AG09309 (cell line): ENCODE data around the gene DMBT1.

ENCODE experiments used
- DNase-seq: peaks from one replicate; pipeline ENCODE4 v3.0.0-alpha.2; 2010; ENCODE audit warnings: low read depth
- H3K4me3 ChIP-seq: 2 replicates; pipeline ENCODE4 v1.5.1; 2011; ENCODE audit warnings: mild to moderate bottlenecking, low read depth, low read length, moderate library complexity; ENCODE audit not compliant: control insufficient read depth
- TF ChIP-seq, protein P1 (sequence below): IDR thresholded peaks from 2 replicates; pipeline ENCODE4 v1.5.1; 2011; ENCODE audit warnings: mild to moderate bottlenecking, low read depth, low read length, inconsistent platforms; ENCODE audit not compliant: insufficient read depth, control insufficient read depth; ENCODE audit errors: missing control alignments

The DMBT1 gene

DNA sequence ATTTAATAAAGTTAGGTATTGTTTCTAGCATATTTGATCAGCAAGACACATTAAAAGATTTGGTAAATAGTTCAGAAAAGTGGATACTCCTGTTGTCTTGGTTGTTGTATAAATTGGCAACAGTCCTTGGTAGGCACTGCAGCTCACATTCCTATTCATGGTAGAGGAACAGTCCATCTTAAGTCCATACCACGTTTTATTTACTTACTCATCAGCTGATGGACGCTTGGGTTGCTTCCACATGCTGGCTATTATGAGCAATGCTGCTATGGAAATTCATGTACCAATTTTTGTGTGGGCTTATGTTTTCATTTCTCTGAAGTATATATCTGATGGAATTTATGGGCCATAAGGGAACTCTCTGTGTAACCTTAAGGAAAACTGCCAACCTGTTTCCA, 95.8 kb downstream of the DMBT1 start:
- no peak overlapping the region for H3K4me3 ChIP-seq
- DNase-seq, result no peak
- TF ChIP-seq, protein P1, sequence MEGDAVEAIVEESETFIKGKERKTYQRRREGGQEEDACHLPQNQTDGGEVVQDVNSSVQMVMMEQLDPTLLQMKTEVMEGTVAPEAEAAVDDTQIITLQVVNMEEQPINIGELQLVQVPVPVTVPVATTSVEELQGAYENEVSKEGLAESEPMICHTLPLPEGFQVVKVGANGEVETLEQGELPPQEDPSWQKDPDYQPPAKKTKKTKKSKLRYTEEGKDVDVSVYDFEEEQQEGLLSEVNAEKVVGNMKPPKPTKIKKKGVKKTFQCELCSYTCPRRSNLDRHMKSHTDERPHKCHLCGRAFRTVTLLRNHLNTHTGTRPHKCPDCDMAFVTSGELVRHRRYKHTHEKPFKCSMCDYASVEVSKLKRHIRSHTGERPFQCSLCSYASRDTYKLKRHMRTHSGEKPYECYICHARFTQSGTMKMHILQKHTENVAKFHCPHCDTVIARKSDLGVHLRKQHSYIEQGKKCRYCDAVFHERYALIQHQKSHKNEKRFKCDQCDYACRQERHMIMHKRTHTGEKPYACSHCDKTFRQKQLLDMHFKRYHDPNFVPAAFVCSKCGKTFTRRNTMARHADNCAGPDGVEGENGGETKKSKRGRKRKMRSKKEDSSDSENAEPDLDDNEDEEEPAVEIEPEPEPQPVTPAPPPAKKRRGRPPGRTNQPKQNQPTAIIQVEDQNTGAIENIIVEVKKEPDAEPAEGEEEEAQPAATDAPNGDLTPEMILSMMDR, result no peak

- H3K4me3 ChIP-seq, result no peak overlapping the region
- no peak for DNase-seq
- TF ChIP-seq, protein P1, result no peak
Observed at GRCh38 chr10:122656741-122657140, 96.2 kb downstream of the DMBT1 start.

DNA sequence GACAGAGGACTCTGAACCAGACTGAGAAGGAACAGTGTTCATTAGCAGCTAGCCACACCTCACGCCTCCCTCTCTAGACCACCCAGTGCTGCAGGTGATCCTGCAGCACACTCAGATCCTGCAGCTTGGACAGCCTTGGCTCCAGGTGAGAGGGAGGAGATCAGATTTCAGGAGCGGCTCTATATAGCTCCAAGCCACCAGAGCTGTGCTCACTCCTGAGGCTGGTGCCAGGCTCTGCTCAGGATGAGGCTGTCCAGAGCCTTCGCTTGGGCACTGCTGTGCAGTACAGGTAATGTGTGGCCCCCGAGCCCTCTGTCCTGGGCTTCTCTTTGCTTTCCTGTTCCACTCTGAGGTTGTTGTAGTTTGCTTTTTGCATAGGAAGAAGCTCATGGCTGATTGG, 96.7 kb downstream of the DMBT1 start:
- TF ChIP-seq, protein P1, result no peak
- no peak overlapping the region for H3K4me3 ChIP-seq
- DNase-seq, result no peak

DNA sequence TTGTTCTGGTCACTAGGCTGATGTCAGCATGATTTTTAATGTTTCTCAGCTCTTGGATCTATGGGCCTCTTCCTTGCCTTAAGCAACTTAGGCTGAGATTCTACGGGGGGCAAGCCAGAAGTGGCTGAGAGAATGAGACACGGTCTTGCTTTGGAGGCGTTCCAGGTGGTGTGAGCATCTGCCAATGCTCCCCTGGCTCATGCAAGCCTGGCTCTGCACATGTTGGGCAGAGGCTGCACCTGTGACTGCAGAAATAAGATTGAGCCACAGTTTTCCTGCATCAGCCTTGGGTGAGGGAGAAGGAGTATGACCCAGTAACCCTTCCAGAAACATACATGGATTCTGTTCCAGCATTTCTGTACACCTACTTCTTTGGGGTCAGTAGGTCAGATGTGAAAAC, 97.2 kb downstream of the DMBT1 start:
- H3K4me3 ChIP-seq, result no peak overlapping the region
- TF ChIP-seq, protein P1, result no peak
- no peak for DNase-seq

DNA sequence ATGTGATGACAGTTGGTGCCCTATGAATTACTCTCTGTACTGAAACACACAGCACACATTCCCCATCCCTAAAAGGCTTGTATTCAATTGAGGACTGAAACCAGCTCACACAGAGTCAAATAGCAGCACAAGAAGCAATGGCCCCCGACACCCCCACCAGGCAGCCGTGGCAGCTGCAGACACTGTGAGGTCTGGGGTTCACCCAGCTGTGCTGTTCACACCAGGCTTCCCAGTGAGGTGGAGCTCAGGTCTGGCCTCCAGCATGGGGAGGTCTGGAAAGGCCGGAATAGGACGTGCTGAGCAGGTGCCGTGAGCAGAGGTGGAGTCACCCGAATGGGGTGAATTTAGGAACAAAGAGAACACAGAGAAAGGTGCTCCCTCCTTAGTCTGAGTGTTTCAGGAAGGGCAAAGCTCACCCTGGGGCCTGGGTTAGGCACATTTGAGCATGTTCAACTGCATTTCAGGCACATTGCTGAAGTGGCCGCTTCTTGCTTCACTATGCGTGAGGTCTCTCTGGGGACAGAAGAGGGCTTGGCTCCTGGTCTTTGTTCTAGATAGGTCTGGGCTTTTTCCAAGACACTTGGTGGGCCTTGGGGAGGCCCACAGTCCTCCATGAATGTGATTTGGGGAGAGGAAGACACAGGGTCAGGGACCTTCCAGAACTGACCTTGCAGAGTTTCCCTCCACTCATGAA, 97.9 kb downstream of the DMBT1 start:
- no peak overlapping the region for H3K4me3 ChIP-seq

GRCh38 chr10:122659126-122659525, 98.6 kb downstream of the DMBT1 start:
- H3K4me3 ChIP-seq, result no peak overlapping the region
- TF ChIP-seq, protein P1, result no peak
- no peak for DNase-seq

More for the DNA sequence above, 97.9 kb downstream of the DMBT1 start:
- DNase-seq, result no peak
- TF ChIP-seq, protein P1, result no peak

- DNase-seq, result no peak
- TF ChIP-seq, protein P1, result no peak
- no peak overlapping the region for H3K4me3 ChIP-seq
Observed at GRCh38 chr10:122659651-122660050, 99.1 kb downstream of the DMBT1 start.
